ENCODE data around the gene NQO1.

NQO1 gene

DNA sequence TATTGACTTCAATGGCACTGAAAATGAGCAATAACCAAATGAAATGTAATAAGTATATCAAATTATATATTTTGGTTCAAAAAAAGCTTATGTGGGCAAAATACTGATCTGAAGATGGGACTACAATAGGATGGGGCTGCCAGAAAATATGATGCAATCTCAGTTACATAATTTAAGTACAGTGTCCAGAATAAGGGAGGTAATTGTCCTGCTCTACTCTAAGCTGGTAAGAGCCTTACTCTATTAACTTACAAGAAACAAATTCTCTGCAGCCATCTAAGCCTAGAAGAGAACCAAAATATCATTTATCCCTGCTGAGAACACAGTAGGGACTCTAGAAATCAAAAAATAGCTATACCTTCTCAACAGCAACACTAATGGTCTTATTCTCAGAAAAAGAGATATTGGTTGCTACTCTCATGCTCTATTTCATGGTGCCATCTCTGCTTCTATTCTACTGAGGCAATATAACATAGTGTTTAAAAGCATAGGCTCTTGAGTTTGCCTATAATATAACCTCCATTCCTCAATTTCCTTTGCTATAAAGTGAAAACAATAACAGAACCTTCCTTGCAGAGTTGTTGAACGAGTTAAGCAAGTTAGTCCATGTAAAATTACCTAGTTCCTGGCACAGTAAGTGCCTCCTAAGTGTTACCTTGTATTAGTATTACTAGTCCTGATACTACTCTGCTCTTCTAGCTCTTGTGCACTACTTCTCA, 19.9 kb downstream of the NQO1 start:
- DNase-seq (ENCODE audit: low spot score): no peak

DNA sequence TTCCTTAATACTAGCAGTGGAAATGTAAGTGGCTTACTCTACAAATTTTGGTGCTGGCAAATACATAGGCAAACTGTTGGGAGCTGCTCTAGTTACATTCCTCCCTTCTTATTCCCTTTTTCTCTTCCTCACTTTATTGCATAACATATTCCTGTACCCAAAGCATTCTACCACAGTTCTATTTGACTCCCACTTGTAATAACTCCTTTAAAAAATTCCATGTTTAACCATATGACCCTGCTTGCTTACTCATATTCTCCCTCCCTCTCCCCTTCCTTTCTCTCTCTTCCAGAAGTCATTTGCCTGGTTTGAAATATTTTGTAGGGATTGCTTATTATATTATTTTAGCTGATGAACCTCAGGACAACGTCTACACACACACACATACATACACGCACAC, 22.7 kb downstream of the NQO1 start:
- DNase-seq (ENCODE audit: low spot score): no peak

DNA sequence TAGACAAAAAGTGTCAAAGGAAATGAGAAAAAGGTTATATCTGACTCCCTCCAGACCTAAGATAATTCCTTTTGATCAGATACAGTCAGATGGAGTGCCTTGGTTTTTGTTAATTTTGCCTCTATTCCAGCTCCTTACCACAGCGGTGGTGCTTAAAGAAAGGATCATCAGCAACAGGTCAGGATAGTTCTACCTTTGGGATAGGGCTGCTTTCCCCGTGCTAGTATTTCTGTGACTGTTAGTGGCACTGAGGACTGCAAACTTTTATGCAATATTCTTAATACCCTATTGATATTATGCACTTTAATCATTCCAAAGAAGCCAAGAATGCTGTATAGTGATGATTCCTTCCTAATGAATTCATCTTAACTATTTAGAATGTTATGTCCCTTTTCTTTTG, 24.5 kb downstream of the NQO1 start:
- no peak for DNase-seq (ENCODE audit: low spot score)

DNA sequence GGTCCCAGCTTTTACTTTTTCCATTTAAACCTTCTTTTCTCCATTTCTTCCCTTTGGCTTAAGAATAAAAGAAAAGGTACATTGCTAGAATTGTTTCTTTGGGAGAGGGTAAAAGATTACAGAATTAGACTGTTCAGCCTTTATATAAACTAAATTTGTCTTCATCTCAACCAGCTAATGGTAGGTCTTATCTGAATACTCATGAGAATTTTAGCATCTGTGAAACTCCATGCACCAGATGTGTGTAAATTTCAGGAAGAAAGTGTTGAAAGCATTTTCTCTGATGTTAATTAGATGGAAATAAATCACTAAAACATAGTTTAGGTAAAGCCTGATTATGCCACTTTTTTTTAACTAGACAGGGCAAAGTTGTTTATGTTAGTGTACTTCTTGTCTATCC, 24.9 kb downstream of the NQO1 start:
- DNase-seq (ENCODE audit: low spot score): no peak

DNA sequence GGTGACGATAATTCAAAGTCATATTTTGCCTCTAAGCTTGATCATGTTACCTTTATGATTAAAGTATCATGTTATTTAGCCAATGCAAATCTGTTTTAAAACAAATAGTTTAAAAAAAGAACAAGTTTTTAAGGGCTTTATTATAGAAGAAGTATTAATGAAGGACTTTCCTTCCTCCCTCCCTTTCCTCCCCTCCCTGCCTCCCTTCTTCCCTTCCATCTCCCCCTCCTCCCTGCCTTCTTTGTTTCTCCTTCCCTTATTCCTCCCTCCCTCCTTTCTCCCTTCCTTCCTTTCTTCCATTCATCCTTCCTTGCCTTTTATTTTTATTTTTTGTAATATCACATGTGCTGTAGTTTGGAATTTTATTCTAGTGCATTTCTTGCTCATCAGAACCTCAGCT, 26.4 kb downstream of the NQO1 start:
- no peak for DNase-seq (ENCODE audit: low spot score)

DNA sequence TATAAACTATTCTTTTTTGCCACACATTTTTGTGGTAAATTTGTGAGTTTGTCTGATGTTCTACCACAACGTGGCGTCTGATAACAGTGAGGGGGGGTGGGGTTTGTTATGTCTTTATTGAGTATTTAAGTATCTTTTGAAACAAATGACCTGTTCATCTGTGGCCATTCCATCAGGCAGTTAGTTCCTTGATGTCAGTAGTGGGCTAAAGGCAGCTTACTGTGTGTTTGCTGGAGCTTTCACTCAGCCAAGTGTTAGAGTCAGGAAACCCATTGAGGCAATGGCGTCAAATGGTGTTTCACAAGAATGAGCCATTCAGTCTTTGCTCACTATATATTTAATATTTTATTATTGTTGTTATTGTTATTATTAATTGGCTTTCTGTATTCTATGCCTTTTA, 28.0 kb downstream of the NQO1 start:
- DNase-seq (ENCODE audit: low spot score): no peak

DNA sequence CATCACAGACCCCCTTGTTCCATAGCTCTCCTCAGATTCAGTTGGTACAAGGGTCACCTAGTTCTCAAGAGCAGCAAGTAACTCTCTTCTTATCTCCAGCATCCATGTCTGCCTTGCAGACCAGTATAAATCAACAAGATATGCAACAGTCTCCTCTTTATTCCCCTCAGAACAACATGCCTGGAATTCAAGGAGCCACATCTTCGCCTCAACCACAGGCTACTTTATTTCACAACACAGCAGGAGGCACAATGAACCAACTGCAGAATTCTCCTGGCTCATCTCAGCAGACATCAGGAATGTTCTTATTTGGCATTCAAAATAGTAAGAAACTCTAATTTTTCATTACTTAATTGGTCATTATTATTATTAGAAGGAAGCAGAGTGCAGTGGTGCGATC, 32.4 kb downstream of the NQO1 start:
- DNase-seq (ENCODE audit: low spot score): no peak

DNA sequence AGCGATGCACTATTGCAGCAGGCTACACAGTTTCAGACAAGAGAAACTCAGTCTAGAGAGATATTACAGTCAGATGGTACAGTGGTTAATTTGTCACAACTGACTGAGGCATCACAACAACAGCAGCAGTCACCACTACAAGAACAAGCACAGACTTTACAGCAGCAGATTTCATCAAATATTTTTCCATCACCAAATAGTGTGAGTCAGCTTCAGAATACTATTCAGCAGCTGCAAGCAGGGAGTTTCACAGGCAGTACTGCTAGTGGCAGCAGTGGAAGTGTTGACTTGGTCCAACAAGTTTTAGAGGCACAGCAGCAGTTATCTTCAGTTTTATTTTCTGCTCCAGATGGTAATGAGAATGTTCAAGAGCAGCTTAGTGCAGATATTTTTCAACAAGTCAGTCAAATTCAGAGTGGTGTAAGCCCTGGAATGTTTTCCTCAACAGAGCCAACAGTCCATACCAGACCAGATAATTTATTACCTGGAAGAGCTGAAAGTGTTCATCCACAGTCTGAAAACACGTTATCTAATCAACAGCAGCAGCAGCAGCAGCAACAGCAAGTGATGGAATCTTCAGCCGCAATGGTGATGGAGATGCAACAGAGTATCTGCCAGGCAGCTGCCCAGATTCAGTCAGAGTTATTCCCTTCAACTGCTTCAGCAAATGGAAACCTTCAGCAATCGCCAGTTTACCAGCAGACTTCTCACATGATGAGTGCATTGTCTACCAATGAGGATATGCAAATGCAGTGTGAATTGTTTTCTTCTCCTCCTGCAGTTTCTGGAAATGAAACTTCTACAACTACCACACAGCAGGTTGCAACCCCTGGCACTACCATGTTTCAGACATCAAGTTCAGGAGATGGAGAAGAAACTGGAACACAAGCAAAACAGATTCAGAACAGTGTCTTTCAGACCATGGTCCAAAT, 34.1 kb downstream of the NQO1 start:
- peak; percentile 57 for DNase-seq (ENCODE audit: low spot score)

DNA sequence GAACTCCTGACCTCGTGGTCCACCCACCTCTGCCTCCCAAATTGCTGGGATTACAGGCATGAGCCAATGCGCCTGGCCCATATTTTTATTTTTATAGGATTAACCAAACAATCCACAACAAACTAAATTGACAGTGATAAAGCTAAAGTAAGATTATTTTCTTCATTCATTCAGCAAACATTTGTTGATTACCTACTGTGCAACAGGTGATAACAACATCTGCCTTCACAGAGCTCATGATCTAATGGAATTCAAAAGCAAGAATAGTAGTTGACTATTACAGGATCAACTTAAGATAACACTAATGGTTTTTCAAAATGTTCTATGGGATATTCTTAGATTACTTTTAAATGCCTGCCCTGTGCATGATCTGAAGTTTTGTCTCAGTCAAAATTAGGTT, 37.8 kb downstream of the NQO1 start:
- DNase-seq (ENCODE audit: low spot score): no peak

DNA sequence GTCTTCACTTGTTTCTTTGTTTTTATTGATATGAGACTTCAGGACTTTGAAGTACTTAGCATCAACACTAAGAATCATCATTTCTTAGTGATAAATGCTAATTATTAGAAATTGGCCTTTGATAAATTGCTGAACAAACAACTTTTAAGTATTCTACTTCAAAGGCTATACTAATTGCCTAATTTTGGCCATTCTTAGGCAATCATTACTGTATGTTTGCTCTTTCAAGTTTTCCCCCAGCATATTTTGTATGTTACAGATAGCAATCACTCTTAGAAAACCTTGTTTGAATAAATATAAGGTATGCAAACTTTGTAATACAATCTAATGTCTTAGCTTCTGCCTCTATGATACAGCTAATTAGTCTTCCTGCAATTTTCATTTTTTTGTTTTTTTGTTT, 46.0 kb downstream of the NQO1 start:
- DNase-seq (ENCODE audit: low spot score): no peak

DNA sequence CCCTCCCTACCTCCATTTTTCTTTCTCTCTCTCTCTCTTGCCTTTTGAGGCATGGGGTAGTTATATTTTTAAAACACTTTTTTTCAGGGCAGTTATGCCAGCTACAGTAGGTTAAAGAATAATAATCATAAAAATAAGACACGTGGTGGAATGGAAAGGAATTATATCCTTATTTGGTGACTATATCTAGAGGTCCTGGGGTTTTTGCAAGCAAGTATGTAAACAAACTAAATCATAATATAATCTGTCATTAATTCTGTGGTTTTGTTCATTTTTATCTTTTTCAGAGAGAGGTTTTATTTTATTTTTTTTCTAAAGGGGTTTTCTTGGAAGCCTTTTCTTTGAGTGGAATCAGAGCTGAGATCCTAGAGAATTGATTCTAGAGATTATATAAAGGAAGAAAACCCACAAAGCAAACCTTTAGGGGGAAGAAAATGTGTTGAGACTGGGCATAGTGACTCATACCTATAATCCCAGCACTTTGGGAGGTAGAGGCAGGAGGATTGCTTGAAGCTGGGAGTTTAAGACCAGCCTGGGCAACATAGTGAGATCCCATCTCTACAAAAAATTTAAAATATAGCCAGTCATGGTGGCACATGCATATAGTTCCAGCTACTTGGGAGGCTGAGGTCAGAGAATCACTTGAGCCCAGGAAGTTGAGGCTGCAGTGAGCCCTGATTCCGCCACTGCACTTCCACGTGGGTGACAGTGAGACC, 53.2 kb downstream of the NQO1 start:
- DNase-seq (ENCODE audit: low spot score): no peak

DNA sequence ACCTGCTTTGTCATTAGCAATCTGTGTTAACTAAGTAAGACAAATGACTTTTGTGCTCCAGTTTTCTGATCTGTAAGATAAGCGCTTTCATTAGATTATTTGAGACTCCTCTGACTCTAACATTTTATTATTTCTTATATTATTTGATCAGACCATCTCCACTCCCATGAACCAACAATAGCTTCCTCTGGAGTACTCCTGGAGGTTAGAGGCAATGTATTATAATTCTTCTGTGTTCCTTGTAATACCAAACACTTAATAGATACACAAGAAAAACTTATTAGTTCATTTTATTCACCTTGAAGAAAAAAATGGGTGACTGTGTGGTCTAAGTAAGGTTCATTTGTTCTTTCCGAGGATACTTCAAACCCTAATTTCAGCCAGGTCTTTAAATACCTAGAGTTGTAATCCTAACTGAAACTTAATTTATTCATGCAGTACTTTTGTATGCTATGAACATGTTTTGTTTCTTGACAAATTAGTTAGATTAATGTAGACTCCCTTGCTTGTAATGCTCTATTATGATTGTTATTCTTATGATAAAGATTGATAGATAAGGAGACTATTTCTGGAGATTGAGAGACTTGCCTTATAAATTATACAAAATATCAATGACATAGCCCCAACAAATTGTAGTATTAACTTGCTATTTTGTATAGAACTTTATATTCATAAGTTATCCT, 53.9 kb downstream of the NQO1 start:
- no peak for DNase-seq (ENCODE audit: low spot score)

DNA sequence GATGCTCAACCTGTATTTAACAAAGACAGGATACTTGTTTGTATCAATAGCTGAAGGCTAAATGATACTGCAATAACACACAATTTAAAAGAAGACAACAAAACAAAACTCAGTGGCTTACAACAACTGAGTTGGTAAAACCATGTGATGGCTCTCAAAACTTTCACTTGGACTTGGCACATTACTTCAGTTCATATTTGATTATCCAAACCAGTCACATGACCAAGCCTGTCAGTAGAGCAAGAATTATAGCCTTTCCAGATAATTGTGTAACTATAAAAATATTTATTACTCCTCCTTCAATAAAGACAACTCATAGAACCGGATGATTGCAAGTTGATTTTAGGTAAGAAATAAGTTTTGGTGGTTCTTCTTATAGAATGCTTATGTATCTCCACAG, 56.8 kb downstream of the NQO1 start:
- DNase-seq (ENCODE audit: low spot score): no peak

DNA sequence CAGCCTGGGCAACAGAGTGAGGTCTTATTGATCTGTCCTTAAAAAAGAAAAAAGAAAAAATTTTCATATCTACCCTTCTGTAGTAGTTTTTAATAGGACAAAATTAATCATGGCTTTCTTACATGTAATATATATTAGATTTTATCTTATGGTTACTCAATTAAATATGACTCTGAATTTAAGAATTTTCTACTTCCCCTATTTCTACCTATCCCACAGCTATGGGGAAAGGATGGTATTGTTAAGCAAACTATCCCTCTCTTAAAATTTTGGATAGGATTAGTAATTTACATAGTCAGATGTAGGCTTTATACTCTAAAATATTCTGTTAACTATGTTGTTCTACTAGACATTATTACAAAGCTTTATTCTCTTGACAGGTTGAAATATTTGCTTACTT, 62.5 kb downstream of the NQO1 start:
- DNase-seq (ENCODE audit: low spot score): no peak

DNA sequence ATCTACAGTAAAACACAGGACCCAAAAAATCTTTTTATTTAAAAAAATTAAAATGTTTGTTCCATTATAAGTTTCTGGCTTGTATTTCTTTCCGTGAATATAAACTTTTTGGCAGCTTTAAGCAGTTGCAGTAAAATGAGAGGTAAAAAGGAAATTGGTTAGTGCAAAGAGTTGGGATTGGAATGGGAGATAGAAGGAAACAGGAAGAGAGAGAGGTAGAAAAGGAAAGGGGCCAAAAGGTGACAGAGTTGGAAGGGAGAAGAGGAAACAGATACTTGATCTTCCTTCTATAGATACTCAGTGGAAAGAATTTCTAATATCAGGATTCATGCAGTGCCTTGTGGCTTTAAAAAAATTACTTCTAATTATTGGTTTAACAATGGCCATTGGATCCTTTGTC, 63.5 kb downstream of the NQO1 start:
- DNase-seq (ENCODE audit: low spot score): no peak

DNA sequence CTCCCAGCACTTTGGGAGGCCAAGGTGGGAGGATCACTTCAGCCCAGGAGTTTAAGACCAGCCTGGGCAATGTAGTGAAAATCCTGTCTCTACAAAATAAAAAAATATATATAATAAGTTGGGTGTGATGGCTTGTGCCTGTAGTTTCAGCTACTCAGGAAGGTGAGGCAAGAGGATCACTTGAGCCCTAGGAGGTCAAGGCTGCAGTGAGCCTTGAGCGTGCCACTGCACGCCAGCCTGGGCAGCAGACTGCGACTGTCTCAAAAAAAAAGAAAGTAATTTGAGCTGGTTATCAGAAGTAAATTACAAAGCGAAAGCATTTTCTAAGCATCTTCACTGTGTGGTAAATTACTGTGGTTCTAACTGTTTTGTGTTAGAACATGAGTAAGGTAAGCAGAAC, 66.2 kb downstream of the NQO1 start:
- no peak for DNase-seq (ENCODE audit: low spot score)

Data from AG08396 (cell line).